NCI-H1436 (cell line): ENCODE results near the gene KCNS1.
"Not testable (repeated sequence)": the region's sequence is repeated elsewhere in the genome, so short reads cannot be mapped to it uniquely, and the experiment has no call there.

Experiments used
- DNase-seq: peaks from one replicate; lab custom pipeline; 2025; lab: John Stamatoyannopoulos, UW

Gene KCNS1

GRCh38 chr20:45100563-45101245 is at the start of gene KCNS1:
Gene KCNS1 (minus strand): TSS chr20:45101127. CDS start chr20:45099236, 1,891 bp downstream.
- DNase-seq: no peak

DNA sequence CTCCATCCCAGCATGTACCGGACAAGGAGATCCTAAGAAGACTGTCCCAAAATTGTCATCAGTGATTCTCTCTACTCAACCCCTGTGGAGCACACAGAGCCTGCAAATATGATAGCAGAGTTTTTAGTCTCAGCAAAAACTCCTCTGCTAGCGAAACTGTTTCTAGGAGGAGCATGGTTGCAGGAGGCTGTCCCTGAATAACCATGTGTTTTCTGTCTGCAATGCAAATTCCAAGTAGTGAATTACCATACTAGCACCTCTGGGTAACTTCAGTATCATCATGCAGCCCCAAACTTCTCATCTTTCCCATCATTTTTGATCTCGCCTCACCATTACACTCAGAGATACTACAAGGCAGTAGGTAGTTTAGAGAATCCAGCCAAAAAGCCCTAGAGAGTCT is 48.1 kb upstream of the KCNS1 start:
- no peak for DNase-seq

DNA sequence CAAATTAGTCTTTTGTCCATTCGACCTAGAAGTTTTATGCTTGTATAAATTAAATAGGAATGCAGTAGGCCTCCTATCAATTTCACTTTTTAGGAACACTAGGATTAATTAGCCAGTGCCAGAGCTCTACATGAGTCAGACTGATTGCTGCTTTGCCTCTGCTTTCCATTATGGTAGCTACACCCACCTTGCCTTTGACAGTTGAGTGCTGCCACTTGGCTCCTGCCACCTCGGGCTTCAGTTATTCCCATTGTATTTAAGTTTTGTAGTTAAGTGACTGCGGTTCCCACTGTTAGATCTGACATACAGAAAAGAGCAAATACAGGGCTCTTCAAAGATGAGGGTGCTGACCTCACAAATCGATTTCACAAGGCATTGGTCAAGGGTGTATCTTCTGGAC is 39.9 kb upstream of the KCNS1 start:
- no peak for DNase-seq

DNA sequence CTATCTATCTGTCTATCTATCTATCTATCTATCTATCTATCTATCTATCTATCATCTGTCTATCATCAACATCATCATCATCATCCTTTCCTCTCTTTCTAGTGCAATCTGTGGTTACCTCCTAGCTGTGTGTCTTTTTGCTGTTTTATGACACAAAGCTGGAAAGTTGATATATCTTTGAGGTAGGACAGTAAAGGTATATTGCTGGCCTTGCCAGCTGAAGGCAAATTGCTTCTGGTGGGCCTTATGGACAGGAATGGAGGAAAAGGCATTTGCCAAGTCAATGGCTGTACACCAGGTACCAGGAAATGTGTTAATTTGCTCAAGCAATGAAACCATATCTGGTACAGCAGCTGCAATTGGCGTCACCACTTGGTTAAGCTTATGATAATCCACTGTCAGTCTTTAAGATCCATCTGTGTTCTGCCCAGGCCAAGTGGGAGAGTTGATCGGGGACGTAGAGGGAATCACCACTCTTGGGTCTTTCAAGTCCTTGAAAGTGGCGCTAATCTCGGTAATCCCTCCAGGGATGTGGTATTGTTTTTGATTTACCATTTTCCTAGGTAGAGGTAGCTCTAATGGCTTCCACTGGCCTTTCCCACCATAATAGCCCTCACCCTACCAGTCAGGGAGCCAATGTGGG is 38.9 kb upstream of the KCNS1 start:
- DNase-seq: not testable (repeated sequence)

DNA sequence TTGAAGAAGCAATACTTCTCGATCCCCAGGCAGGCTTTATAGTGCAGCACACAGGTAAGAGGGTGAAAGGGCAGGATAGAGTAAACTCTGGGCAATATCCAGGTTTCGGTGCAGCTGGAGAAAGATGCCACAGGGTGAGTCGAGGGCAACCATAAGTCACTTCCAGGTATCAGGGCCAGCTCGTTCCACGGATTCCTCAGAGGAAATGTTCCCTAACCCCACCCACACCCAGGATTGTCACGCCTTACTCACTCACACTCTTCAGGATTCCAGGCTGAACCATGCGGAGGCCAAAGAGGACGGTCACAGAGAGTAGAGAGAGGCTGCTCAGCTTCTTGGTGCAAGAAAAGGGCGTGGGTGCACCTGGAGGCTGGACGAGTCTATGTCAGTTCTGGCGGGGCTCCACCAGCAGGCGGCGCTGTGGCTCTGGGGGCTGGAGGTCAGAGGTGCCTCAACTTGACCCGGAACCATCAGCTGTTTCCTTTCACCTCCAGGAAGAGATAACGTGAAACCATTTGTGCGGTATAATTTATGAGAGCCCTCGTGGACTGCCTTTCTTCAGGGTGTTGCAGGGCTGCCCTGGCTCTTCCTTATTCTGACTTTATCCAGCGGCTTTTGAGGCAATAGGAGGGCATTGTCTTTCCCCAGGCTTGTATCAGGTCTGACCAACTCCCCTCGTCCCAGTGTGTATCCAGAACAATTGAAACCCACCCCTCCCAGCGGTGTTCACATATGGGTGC is 37.8 kb upstream of the KCNS1 start:
- DNase-seq: no peak

DNA sequence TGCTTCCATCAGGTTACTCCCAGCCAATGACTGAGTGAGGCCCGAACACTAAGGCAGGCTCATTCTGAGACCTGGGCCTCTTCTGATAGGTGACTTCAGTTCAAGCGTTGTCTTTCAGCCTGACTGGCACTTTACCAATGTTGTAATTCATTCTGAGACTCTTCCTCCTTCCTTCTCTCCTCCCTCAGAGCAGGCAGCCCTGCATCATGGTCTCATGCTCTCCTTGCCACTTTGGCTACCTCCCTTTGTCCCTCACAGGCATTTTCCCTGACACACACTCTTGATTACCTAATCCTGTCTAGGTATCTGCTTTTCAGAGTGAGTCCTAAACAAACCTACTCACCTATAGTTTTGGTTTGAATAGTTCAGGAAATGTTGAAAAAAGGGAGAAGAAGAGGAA is 36.0 kb upstream of the KCNS1 start:
- no peak for DNase-seq

DNA sequence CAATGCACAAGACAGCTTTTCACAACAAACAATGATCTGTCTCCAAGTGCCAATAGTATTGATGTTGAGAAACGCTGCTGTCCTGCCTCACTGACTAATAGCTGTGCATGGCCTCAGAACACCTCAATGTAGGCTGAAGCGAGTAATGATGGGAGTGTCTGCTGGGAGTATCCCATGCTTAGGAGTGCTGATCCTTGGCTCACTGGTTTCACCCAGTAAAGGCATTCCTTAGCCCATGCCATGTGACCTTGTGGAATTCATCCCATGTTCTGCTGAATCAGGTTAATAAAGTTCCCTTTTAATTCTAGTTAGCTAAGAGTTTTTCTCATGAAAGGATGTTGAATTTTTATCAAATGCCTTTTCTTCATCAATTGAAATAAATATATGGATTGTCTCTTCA is 27.2 kb upstream of the KCNS1 start:
- DNase-seq: no peak

- DNase-seq: no peak
Measured at GRCh38 chr20:45124365-45124764, 23.4 kb upstream of the KCNS1 start, which contains the start of gene WFDC12. Gene WFDC12 (minus strand): TSS chr20:45124465. CDS start chr20:45124447, 18 bp downstream.

DNA sequence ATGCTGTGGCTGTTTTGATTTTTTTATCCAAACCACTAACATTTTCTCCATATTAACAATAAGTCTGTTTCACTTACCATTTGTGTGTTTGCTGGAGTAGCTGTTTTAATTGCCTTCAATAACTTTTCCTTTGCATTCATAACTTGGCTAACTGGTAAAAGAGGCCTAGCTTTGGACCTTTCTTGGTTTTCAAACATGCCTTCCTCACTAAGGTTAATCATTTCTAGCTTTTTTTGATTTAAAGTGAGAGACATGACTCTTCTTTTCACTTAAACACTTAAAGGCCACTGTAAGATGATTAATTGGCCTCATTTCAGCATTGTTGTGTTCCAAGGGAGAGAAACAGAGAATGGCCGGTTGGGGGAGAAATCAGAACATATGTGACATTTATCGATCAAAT is 20.5 kb upstream of the KCNS1 start:
- DNase-seq: no peak

DNA sequence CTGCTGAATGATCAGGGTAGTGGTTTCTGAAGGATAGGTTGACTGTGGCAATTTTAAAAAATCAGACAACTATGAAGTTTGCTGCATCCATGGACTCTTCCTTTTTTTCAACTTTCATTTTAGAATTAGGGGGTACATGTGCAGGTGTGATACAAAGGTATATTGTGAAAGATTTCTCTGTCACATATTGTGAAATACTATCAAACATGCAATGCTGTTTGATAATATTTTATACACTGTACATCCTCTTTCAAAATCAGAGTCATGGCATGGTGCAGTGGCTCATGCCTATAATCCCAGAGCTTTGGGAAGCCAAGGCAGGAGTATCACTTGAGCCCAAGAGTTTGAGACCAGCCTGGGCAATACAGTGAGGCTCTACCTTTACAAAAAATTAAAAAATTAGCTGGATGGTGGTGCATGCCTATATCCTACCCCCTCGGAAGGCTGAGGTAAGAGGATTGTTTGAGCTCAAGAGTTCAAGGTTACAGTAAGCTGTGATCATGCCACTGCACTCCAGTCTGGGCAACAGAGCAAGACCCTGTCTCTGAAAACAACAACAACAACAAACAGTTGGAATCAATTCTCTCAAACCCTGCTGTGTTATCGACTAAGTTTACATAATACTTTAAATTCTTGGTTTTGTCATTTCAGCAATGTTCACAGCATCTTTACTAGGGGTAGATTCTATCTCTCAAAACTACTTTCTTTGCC is 18.8 kb upstream of the KCNS1 start:
- DNase-seq: no peak

- no peak for DNase-seq
Measured at GRCh38 chr20:45118028-45118427, 17.1 kb upstream of the KCNS1 start.

DNA sequence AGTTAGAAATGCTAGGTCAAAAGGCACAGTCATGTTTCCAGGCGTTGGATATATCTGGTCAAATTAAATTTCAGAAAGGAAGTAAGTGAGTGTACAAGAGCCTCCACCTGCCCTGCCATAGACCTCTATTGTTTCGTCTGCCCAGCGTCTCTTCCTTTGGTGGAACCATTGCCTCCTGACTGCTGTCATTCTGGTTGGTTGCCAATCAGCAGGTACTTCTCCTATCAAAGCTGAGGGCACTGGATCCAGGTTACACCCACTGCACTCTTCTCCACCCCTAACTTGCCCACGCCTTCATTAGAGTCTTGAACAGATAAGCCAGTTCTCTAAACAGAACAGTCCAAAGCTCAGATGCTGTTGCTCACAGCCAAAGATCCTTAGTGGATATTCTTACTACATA is 16.7 kb upstream of the KCNS1 start:
- DNase-seq: no peak

DNA sequence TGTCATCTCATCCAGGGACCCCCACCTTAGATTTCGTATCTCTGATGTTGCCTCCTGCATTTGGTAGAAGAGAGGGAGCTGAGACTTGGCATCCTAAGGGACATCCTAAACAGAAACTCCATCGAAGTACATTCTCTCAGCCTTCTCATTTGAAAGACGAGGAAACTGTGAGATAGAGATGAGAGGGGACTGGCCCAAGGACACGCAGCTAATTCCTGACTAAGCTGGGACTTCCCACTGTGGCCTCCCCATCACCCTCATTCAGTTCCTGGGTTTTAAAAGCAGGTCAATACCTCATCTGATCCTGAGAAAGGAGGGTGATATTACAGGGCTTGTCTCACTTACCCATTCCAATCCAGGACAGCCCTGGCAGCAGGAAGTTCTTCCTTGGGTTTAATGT is 14.9 kb upstream of the KCNS1 start:
- no peak for DNase-seq

GRCh38 chr20:45115386-45115774 is 14.5 kb upstream of the KCNS1 start:
- DNase-seq: no peak

- DNase-seq: no peak
Measured at GRCh38 chr20:45114465-45115385, 13.8 kb upstream of the KCNS1 start, which contains the start of gene WFDC5. Gene WFDC5 (minus strand): TSS chr20:45115174. CDS start chr20:45115083, 91 bp downstream.

DNA sequence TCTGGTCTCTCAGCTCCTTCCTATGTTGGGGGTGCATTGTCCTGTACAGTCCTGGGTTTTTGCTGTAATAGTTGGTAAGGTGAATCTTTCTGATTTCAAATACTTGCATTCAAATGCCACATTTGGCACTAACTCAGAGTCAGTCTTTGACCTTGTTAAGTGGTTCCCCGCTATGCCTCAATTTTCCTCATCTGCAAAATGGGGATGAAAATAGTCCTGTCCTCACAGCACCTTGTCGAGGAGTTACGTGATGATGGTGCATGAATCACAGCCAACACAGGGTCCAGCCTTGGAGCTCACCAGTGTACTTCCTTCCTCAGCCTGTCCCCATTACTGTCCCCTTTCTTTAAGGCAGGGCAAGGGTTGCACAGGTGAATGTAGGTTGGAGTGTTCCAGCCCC is 12.9 kb upstream of the KCNS1 start:
- no peak for DNase-seq

- no peak for DNase-seq
Measured at GRCh38 chr20:45112754-45113153, 11.8 kb upstream of the KCNS1 start.

GRCh38 chr20:45111799-45112471 is 11.0 kb upstream of the KCNS1 start:
- DNase-seq: no peak

DNA sequence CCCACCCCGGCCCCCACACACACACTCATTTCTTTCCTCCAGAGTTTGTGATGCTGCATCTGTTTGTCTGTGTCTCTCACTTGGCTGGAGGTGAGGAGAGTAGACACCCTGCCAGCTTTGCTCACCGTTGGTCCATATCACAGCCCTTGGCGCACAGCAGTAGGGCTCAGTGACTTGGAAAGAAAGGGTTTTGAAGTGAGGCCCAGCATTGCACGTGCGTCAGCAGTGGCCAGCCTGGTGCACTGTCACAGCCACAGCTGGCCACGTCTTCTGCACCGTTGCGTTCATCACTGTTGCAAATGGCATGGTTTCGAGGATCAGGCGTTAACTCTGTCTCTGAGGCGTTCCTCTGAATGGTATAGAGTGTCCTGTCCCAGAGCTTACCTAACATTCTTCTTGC is 10.4 kb upstream of the KCNS1 start:
- DNase-seq: no peak

DNA sequence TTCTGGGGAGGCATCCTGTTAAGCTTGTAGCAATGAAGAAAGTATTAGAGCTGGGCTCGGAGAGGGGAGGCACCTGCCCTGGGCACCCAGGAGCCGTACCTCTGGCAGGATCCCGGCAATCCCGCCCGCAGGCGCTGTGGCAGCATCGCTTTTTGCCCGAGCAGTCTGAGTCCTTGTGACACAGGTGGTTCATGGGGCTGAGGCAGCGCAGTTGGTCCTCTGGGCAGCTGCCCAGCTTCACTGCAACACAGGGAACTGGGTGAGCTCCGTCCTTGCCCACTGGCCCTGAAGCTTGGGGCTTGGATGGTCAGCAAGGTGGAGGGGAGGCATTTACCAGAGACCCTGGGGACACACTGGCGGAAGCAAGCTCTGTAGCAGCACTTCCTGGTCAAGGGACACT is 9.4 kb upstream of the KCNS1 start:
- DNase-seq: no peak

- no peak for DNase-seq
Measured at GRCh38 chr20:45109634-45110033, 8.7 kb upstream of the KCNS1 start.
